H9 (cell line): ENCODE data around the gene RCAN3. TPM values are rescaled to one million over a fixed set of nuclear protein-coding genes. Genes with fewer than 3 reads are reported as not detected.

Source experiments
- DNase-seq: peaks from one replicate; pipeline ENCODE4 v3.0.0-alpha.2; 2017
- H2AFZ ChIP-seq: one replicate; pipeline ENCODE4 v1.6.1; 2013; ENCODE audit warnings: mild to moderate bottlenecking, low read length, control low read depth, moderate library complexity
- H2AK5ac ChIP-seq: 2 replicates; pipeline ENCODE4 v1.6.1; 2013; ENCODE audit warnings: low read length, control low read depth, mixed read lengths; ENCODE audit not compliant: insufficient read length
- H2BK120ac ChIP-seq: one replicate; pipeline ENCODE4 v1.6.1; 2013; ENCODE audit warnings: low read depth, mild to moderate bottlenecking, low read length, control low read depth, inconsistent platforms; ENCODE audit not compliant: poor library complexity, severe bottlenecking
- H2BK12ac ChIP-seq: 2 replicates; pipeline ENCODE4 v1.6.1; 2013; ENCODE audit warnings: low read length, control low read depth, mixed read lengths, low read depth; ENCODE audit not compliant: insufficient read length
- H2BK15ac ChIP-seq: 2 replicates; pipeline ENCODE4 v1.6.1; 2013; ENCODE audit warnings: low read depth, low read length, control low read depth
- H2BK20ac ChIP-seq: one replicate; pipeline ENCODE4 v1.6.1; 2013; ENCODE audit warnings: low read depth, mild to moderate bottlenecking, low read length, control low read depth, inconsistent platforms; ENCODE audit not compliant: poor library complexity, severe bottlenecking
- H2BK5ac ChIP-seq: 2 replicates; pipeline ENCODE4 v1.6.1; 2013; ENCODE audit warnings: low read length, control low read depth, mixed read lengths; ENCODE audit not compliant: insufficient read length
- H3K14ac ChIP-seq: 2 replicates; pipeline ENCODE4 v1.6.1; 2013; ENCODE audit warnings: low read length, control low read depth; ENCODE audit not compliant: insufficient read depth
- H3K18ac ChIP-seq: 2 replicates; pipeline ENCODE4 v1.6.1; 2013; ENCODE audit warnings: low read depth, mild to moderate bottlenecking, mixed read lengths, low read length, control low read depth; ENCODE audit not compliant: insufficient read length
- H3K23ac ChIP-seq: 2 replicates; pipeline ENCODE4 v1.6.1; 2013; ENCODE audit warnings: low read length, control low read depth, mixed read lengths, low read depth; ENCODE audit not compliant: insufficient read length
- H3K23me2 ChIP-seq: 2 replicates; pipeline ENCODE4 v1.6.1; 2013; ENCODE audit warnings: low read depth, mild to moderate bottlenecking, mixed read lengths, low read length, control low read depth; ENCODE audit not compliant: insufficient read length, poor library complexity, severe bottlenecking
- H3K27ac ChIP-seq: 2 replicates; pipeline ENCODE4 v1.5.1; 2013; ENCODE audit warnings: low read length, control low read depth, mixed read lengths, low read depth; ENCODE audit not compliant: insufficient read length
- H3K27me3 ChIP-seq: 2 replicates; pipeline ENCODE4 v1.6.1; 2013; ENCODE audit warnings: low read length, control low read depth, inconsistent platforms; ENCODE audit not compliant: insufficient read depth
- H3K4ac ChIP-seq: 2 replicates; pipeline ENCODE4 v1.6.1; 2013; ENCODE audit warnings: low read depth, mild to moderate bottlenecking, control low read depth, inconsistent platforms, low read length, moderate library complexity
- H3K4me1 ChIP-seq: 2 replicates; pipeline ENCODE4 v1.6.1; 2013; ENCODE audit warnings: low read length, control low read depth, inconsistent platforms; ENCODE audit not compliant: insufficient read depth
- H3K4me2 ChIP-seq: 2 replicates; pipeline ENCODE4 v1.6.1; 2013; ENCODE audit warnings: low read length, control low read depth, mixed read lengths; ENCODE audit not compliant: insufficient read length, insufficient read depth
- H3K56ac ChIP-seq: 2 replicates; pipeline ENCODE4 v1.6.1; 2013; ENCODE audit warnings: low read depth, mild to moderate bottlenecking, mixed read lengths, low read length, control low read depth; ENCODE audit not compliant: insufficient read length
- H3K79me1 ChIP-seq: 2 replicates; pipeline ENCODE4 v1.6.1; 2013; ENCODE audit warnings: low read depth, mild to moderate bottlenecking, moderate library complexity, low read length, control low read depth, inconsistent platforms; ENCODE audit not compliant: insufficient read depth, poor library complexity, severe bottlenecking
- H3K79me2 ChIP-seq: 2 replicates; pipeline ENCODE4 v1.6.1; 2013; ENCODE audit warnings: low read length, control low read depth, inconsistent platforms; ENCODE audit not compliant: insufficient read depth
- H3K9ac ChIP-seq: 2 replicates; pipeline ENCODE4 v1.6.1; 2013; ENCODE audit warnings: low read length, control low read depth, mixed read lengths; ENCODE audit not compliant: insufficient read length; ENCODE audit errors: extremely low read depth
- H3K9me3 ChIP-seq: one replicate; pipeline ENCODE4 v1.6.1; 2013; ENCODE audit warnings: low read depth, low read length, inconsistent platforms; ENCODE audit not compliant: control insufficient read depth
- H3T11ph ChIP-seq: one replicate; pipeline ENCODE4 v1.6.1; 2013; ENCODE audit warnings: mild to moderate bottlenecking, low read length, control low read depth, inconsistent platforms
- H4K20me1 ChIP-seq: one replicate; pipeline ENCODE4 v1.6.1; 2013; ENCODE audit not compliant: control insufficient read depth, insufficient read length, insufficient read depth
- H4K5ac ChIP-seq: 2 replicates; pipeline ENCODE4 v1.6.1; 2013; ENCODE audit warnings: low read depth, mild to moderate bottlenecking, mixed read lengths, low read length, control low read depth; ENCODE audit not compliant: insufficient read length
- H4K8ac ChIP-seq: replicated peaks from 2 replicates; pipeline ENCODE4 v1.6.1; 2013; ENCODE audit warnings: low read length, control low read depth, mixed read lengths, low read depth; ENCODE audit not compliant: insufficient read length
- H4K91ac ChIP-seq: 2 replicates; pipeline ENCODE4 v1.6.1; 2013; ENCODE audit warnings: low read depth, mild to moderate bottlenecking, moderate library complexity, mixed read lengths, low read length, control low read depth; ENCODE audit not compliant: insufficient read length
- H3K27ac Mint-ChIP-seq, 3 experiments: 2 replicates in 2 of 3; 3 replicates in 1 of 3; pipeline ENCODE4 v1.8.0; 2020 to 2021; ENCODE audit warnings: mixed read lengths in 3 of 3, mild to moderate bottlenecking in 1 of 3, moderate library complexity in 1 of 3
- H3K27me3 Mint-ChIP-seq: 2 replicates; pipeline ENCODE4 v1.8.0; 2021; ENCODE audit warnings: low read depth, mild to moderate bottlenecking, moderate library complexity, mixed read lengths
- H3K36me3 Mint-ChIP-seq, 3 experiments: 2 replicates in 2 of 3; 3 replicates in 1 of 3; pipeline ENCODE4 v1.8.0; 2020 to 2021; ENCODE audit warnings: low read depth in 3 of 3, mixed read lengths in 3 of 3; ENCODE audit not compliant: insufficient read depth in 1 of 3
- H3K4me1 Mint-ChIP-seq, 2 experiments: 2 replicates each; pipeline ENCODE4 v1.8.0; 2020; ENCODE audit warnings: mixed read lengths in 2 of 2
- H3K4me3 Mint-ChIP-seq, 2 experiments: 2 replicates in 1 of 2; 3 replicates in 1 of 2; pipeline ENCODE4 v1.8.0; 2020 to 2021; ENCODE audit warnings: mild to moderate bottlenecking in 2 of 2, mixed read lengths in 2 of 2, moderate library complexity in 1 of 2
- H3K9me3 Mint-ChIP-seq, 2 experiments: 2 replicates in 1 of 2; 3 replicates in 1 of 2; pipeline ENCODE4 v1.8.0; 2020; ENCODE audit warnings: mild to moderate bottlenecking in 2 of 2, mixed read lengths in 2 of 2, moderate library complexity in 1 of 2
- WGBS: extraction: QIAGEN DNeasy Blood & Tissue Kit; methylation state at CpG from one replicate; pipeline ENCODE4 v1.1.7; 2013; ENCODE audit warnings: missing lambda C conversion rate, low lambda C conversion rate, mixed read lengths; ENCODE audit not compliant: insufficient read length; ENCODE audit errors: extremely low coverage; 5-methylcytosine and 5-hydroxymethylcytosine counted together
- total RNA-seq: library from RNA; stranded (reverse); gene quantifications from 2 replicates; pipeline ENCODE4 v1.2.1, GENCODE V29; 2021
- TF ChIP-seq, protein P1 (sequence below): fragments of 200-600 bp; sonication (generic); conservative IDR thresholded peaks from 3 replicates; pipeline ENCODE4 v1.8.0; 2021; ENCODE audit warnings: antibody characterized with exemption, mild to moderate bottlenecking

Gene RCAN3
- total RNA-seq, 1 experiment from 2014 or later = 13.0 TPM

DNA sequence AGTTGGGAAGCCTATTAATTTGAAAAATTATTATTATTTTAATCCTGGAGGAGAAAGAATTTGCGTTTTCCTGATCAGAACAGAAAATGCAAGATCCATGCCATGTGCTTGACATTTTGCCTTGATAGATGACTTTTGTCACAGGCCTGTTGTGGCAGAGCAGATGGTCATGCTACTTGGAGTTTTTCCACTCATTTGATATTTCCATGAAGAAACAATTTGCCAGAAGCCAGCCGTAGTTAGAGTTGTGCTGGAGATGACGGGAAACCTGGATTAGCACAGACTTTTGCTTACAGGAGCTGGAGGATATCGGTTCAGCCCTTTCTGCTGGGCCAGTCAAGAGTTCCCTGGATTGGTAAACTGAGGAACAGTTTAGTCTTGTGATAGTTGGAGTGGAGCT lies 3.2 kb downstream of the RCAN3 start:
- Histone ChIP-seq H3T11ph (no peak overlapping the region), H3K79me1 (no peaks in the 10 kb centered on the region), H2BK5ac (no peak overlapping the region), H3K4ac (no peak overlapping the region), H3K27ac (no peak overlapping the region), H3K14ac (no peak overlapping the region), H3K18ac (no peak overlapping the region), H2BK12ac (no peak overlapping the region), H3K56ac (no peak overlapping the region), H2AFZ (no peak overlapping the region), H3K4me2 (no peak overlapping the region), H4K5ac (no peak overlapping the region), H3K9me3 (no peaks in the 10 kb centered on the region), H2BK20ac (no peak overlapping the region), H2AK5ac (no peak overlapping the region), H4K20me1 (no peaks in the 10 kb centered on the region), H3K79me2 (no peaks in the 10 kb centered on the region), H3K4me1 (peaks cover 6% of the 10 kb centered on the region; the same call in 1 of the 2 replicates), H4K8ac (no peak overlapping the region), H3K23me2 (peaks cover 9% of the 10 kb centered on the region), H2BK15ac (no peak overlapping the region), H2BK120ac (no peak overlapping the region), H4K91ac (no peak overlapping the region), H3K23ac (no peak overlapping the region), H3K9ac (no peak overlapping the region), H3K27me3 (no peaks in the 10 kb centered on the region)
- H3K36me3 Mint-ChIP-seq = peaks cover 0 to 5% (median 0%) of the 10 kb centered on the region in 3 experiments; a peak in 2 of 7 replicates
- WGBS = no CpG with 5 or more reads among the region's 4 CpGs
- H3K4me3 Mint-ChIP-seq = no peak overlapping the region
- TF ChIP-seq, protein P1, sequence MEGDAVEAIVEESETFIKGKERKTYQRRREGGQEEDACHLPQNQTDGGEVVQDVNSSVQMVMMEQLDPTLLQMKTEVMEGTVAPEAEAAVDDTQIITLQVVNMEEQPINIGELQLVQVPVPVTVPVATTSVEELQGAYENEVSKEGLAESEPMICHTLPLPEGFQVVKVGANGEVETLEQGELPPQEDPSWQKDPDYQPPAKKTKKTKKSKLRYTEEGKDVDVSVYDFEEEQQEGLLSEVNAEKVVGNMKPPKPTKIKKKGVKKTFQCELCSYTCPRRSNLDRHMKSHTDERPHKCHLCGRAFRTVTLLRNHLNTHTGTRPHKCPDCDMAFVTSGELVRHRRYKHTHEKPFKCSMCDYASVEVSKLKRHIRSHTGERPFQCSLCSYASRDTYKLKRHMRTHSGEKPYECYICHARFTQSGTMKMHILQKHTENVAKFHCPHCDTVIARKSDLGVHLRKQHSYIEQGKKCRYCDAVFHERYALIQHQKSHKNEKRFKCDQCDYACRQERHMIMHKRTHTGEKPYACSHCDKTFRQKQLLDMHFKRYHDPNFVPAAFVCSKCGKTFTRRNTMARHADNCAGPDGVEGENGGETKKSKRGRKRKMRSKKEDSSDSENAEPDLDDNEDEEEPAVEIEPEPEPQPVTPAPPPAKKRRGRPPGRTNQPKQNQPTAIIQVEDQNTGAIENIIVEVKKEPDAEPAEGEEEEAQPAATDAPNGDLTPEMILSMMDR = no peak
- H3K27ac Mint-ChIP-seq = peak overlapping the region in 1 of 3 experiments; percentile 13; a peak in 1 of 7 replicates
- H3K27me3 Mint-ChIP-seq = peaks cover 3% of the 10 kb centered on the region; the same call in 1 of the 2 replicates
- no peaks in the 10 kb centered on the region for H3K9me3 Mint-ChIP-seq
- H3K4me1 Mint-ChIP-seq = peaks cover 59 to 72% of the 10 kb centered on the region in 2 experiments
- DNase-seq = no peak
